Activated CD8-positive, alpha-beta memory T cell treated with anti-CD3 and anti-CD28 coated beads for 36 hours (primary cell): Measurements from ENCODE around the gene MTNR1A. TPM values are rescaled to one million over a fixed set of nuclear protein-coding genes. Genes with fewer than 3 reads are reported as not detected.

Experiments
- CTCF ChIA-PET: fragments of 350-600 bp; sonication (Branson Sonifier 250); formaldehyde crosslinking; loops from one replicate; lab custom pipeline; 2021; ENCODE audit warnings: antibody characterized with exemption; lab: Charles Lee
- POLR2A ChIA-PET: fragments of 350-600 bp; sonication (Branson Sonifier 250); formaldehyde crosslinking; loops from one replicate; lab custom pipeline; 2021; ENCODE audit warnings: antibody characterized with exemption; lab: Charles Lee
- total RNA-seq, 2 experiments: library from RNA; stranded (reverse); gene quantifications; one replicate each; pipeline ENCODE4 v1.2.3, GENCODE V29; 2021

Gene MTNR1A
- not detected for total RNA-seq

GRCh38 chr4:186554914-186555827 lies at the start of gene MTNR1A:
Gene MTNR1A (minus strand): TSS chr4:186555567. CDS start chr4:186555365, 202 bp downstream.
- POLR2A ChIA-PET, result no interaction called here
- CTCF ChIA-PET, result no interaction called here

GRCh38 chr4:186604124-186604807 lies 48.9 kb upstream of the MTNR1A start:
- CTCF ChIA-PET, result interaction anchor here (0.5 kb wide), 1 partner anchor 29 kb away, joined by 3 read pairs; no protein-coding TSS in a partner anchor
- POLR2A ChIA-PET, result no interaction called here

GRCh38 chr4:186602978-186603377 lies 47.6 kb upstream of the MTNR1A start:
- POLR2A ChIA-PET, result no interaction called here
- CTCF ChIA-PET, result no interaction called here

GRCh38 chr4:186599483-186599882 lies 44.1 kb upstream of the MTNR1A start:
- ChIA-PET POLR2A (no interaction called here), CTCF (no interaction called here)

GRCh38 chr4:186598686-186599085 lies 43.3 kb upstream of the MTNR1A start:
- ChIA-PET CTCF (no interaction called here), POLR2A (no interaction called here)

GRCh38 chr4:186596850-186597390 lies 41.6 kb upstream of the MTNR1A start:
- CTCF ChIA-PET, result no interaction called here
- POLR2A ChIA-PET, result no interaction called here

GRCh38 chr4:186596346-186596745 lies 41.0 kb upstream of the MTNR1A start:
- POLR2A ChIA-PET, result no interaction called here

GRCh38 chr4:186593587-186593973 lies 38.2 kb upstream of the MTNR1A start:
- ChIA-PET POLR2A (no interaction called here), CTCF (no interaction called here)

More at GRCh38 chr4:186596346-186596745, 41.0 kb upstream of the MTNR1A start:
- CTCF ChIA-PET, result no interaction called here

GRCh38 chr4:186592966-186593586 lies 37.7 kb upstream of the MTNR1A start:
- ChIA-PET POLR2A (no interaction called here), CTCF (no interaction called here)

GRCh38 chr4:186592445-186592844 lies 37.1 kb upstream of the MTNR1A start:
- CTCF ChIA-PET, result no interaction called here
- POLR2A ChIA-PET, result no interaction called here

GRCh38 chr4:186591651-186592050 lies 36.3 kb upstream of the MTNR1A start:
- ChIA-PET POLR2A (no interaction called here), CTCF (no interaction called here)

- CTCF ChIA-PET, result no interaction called here
- POLR2A ChIA-PET, result no interaction called here
These were observed 33.1 kb upstream of the MTNR1A start for GRCh38 chr4:186588503-186588902.

GRCh38 chr4:186587416-186588018 lies 32.1 kb upstream of the MTNR1A start:
- CTCF ChIA-PET, result interaction anchor here (0.6 kb wide), 2 partner anchors 51 to 291 kb away, joined by 3 read pairs; no protein-coding TSS in a partner anchor
- POLR2A ChIA-PET, result no interaction called here

GRCh38 chr4:186586205-186586604 lies 30.8 kb upstream of the MTNR1A start:
- POLR2A ChIA-PET, result no interaction called here

GRCh38 chr4:186584912-186585311 lies 29.5 kb upstream of the MTNR1A start:
- ChIA-PET POLR2A (no interaction called here), CTCF (no interaction called here)

More at GRCh38 chr4:186586205-186586604, 30.8 kb upstream of the MTNR1A start:
- CTCF ChIA-PET, result no interaction called here

GRCh38 chr4:186581421-186581820 lies 26.1 kb upstream of the MTNR1A start:
- CTCF ChIA-PET, result no interaction called here
- POLR2A ChIA-PET, result no interaction called here

GRCh38 chr4:186580669-186581068 lies 25.3 kb upstream of the MTNR1A start:
- ChIA-PET CTCF (no interaction called here), POLR2A (no interaction called here)

GRCh38 chr4:186570193-186570996 lies 15.0 kb upstream of the MTNR1A start:
- ChIA-PET POLR2A (no interaction called here), CTCF (no interaction called here)
